ENCODE data around the gene CUX1. TPM values are rescaled to one million over a fixed set of nuclear protein-coding genes. Genes with fewer than 3 reads are reported as not detected.

Gene CUX1
- total RNA-seq, 2 experiments from 2014 or later, result 30.7 to 31.2 TPM

DNA sequence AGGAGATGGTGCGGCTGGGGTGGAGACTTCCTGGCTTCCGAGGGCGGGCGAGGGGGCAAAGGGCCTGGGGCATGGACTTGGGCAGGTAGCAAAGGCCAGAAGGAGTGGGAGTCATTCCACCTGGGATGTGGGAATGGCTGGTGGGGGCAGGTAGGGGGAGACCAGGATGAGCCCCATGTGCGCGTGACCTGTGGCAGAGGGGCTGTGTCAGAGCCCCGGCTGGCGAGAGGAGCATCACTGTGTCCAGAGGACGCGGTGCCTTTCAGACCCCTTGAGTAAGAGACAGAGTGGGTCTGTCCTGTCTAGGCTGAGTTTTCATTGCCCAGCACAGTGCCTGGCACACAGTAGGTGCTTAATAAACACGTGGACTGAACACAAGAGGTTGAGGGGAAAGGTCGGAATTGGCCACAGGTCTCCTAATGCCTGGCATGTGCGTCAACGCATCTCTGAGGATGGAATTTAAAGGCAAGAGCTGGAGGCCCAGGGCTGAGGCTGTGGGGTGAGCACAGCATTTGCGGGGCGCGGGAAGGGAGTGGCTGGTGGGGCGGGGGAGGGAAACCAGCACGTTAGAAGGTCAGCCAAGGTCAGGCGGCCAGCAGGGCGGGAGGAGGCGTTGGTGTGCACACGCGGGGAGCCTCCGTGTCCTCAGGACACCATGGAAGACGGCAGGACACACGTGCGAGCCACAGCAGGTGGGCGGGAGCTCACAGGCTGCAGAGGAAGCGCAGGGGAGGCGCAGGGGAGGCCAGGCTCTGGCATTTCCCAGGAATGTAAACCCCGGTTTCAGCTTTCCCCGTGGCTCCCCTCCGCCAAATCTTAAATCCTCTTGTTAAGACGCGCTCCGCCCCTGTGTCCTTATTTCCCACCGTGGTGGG is 51.8 kb downstream of the CUX1 start:
- CTCF ChIA-PET, result interaction anchor here (0.8 kb wide), 1 partner anchor 126 kb away, joined by 4 read pairs; no protein-coding TSS in a partner anchor
- H3K4me1 Mint-ChIP-seq (ENCODE audit: low read depth), result no peaks in the 10 kb centered on the region
- DNase-seq (no peak), ATAC-seq (no peak)
- no peaks in the 10 kb centered on the region for H3K9me3 Mint-ChIP-seq (ENCODE audit: insufficient read depth)
- POLR2A ChIA-PET, result no interaction called here
- H3K27ac Mint-ChIP-seq, result no peak overlapping the region
- H3K36me3 Mint-ChIP-seq (ENCODE audit: low read depth), result no peaks in the 10 kb centered on the region
- H3K4me3 Mint-ChIP-seq, result no peak overlapping the region
- H3K27me3 Mint-ChIP-seq (ENCODE audit: low read depth), result no peaks in the 10 kb centered on the region

DNA sequence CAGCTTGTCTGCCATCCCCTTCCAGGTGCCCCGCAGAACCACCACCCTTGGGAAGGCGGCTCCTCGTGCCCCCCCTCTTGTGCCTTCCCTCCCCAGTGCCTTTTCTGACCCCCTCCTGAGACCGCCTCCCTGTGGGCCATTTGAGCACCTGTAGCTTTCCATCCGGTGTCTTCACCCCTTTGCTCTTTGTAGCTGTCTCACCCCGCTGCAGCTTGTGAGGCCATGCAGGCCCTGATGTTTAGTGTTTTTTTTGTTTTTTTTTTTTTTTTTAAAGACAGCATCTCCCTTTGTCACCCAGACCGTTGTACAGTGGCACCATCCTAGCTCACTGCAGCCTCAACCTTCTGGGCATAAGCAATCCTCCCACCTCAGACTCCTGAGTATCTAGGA is 52.5 kb downstream of the CUX1 start:
- ATAC-seq, result no peak

DNA sequence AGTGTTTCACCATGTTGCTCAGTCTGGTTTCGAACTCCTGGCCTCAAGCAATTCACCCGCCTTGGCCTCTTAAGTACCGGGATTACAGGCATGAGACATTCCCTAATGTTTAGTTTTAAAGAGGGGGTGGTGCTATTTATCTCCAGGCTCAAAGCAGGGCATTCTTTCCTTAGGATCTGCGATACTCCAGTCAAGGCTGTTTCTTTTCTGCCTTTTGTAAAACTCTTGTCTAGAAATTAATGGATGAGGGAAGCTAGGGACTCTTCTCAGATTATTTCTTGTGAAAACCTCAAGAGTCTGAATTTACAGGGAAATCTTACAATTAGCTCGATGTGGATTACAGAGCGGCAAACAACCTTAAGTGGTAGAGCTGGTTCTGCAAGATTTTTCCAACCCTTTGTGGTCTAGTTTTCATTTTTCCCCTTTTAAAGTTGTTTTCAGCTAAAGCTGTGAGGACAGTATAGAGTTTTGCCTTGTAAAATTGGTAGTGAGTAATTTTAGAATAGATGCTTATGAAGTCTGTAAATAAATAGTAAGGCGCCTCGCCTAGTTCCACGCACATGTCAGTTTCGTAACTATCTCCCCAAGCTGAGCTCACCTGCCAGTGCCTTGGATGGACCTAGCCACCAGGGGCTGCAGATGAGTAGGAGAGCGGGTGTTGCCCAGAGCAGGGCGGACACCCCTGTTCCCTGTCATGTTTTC is 53.1 kb downstream of the CUX1 start:
- CTCF ChIA-PET, result no interaction called here
- Mint-ChIP-seq H3K36me3 (ENCODE audit: low read depth) (no peaks in the 10 kb centered on the region), H3K27ac (no peak overlapping the region), H3K4me1 (ENCODE audit: low read depth) (no peaks in the 10 kb centered on the region), H3K27me3 (ENCODE audit: low read depth) (no peaks in the 10 kb centered on the region), H3K4me3 (no peak overlapping the region), H3K9me3 (ENCODE audit: insufficient read depth) (no peaks in the 10 kb centered on the region)
- POLR2A ChIA-PET, result no interaction called here
- ATAC-seq (no peak), DNase-seq (no peak)

More for the DNA sequence above, 52.5 kb downstream of the CUX1 start:
- CTCF ChIA-PET, result interaction anchor here (0.8 kb wide), 1 partner anchor 127 kb away, joined by 4 read pairs; no protein-coding TSS in a partner anchor
- DNase-seq, result no peak
- Mint-ChIP-seq H3K4me3 (no peak overlapping the region), H3K27ac (no peak overlapping the region), H3K36me3 (ENCODE audit: low read depth) (no peaks in the 10 kb centered on the region), H3K4me1 (ENCODE audit: low read depth) (no peaks in the 10 kb centered on the region), H3K27me3 (ENCODE audit: low read depth) (no peaks in the 10 kb centered on the region), H3K9me3 (ENCODE audit: insufficient read depth) (no peaks in the 10 kb centered on the region)
- POLR2A ChIA-PET, result no interaction called here

DNA sequence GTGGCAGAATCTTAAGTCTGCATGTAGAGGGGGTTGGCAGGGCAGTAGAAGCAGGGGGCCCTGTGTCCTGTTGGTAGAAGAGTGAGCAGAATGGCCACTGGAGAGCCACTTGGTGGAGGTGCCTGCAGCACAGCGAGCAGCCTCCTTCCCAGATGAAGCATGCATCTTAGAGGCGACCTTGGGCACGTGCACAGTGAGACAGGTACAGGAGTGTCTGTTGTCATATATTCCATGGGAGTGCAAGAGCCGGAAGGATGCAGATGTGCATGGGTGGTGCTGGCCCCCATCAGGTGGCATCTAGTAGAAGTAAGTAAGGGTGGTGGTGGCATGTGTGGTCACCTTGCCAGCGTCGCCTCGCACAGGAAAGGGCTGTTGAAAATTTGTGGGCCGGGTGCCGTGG is 53.9 kb downstream of the CUX1 start:
- Mint-ChIP-seq H3K9me3 (ENCODE audit: insufficient read depth) (no peaks in the 10 kb centered on the region), H3K4me1 (ENCODE audit: low read depth) (no peaks in the 10 kb centered on the region), H3K4me3 (no peak overlapping the region), H3K27me3 (ENCODE audit: low read depth) (no peaks in the 10 kb centered on the region), H3K36me3 (ENCODE audit: low read depth) (no peaks in the 10 kb centered on the region), H3K27ac (no peak overlapping the region)
- ATAC-seq (no peak), DNase-seq (no peak)
- ChIA-PET CTCF (no interaction called here), POLR2A (no interaction called here)

DNA sequence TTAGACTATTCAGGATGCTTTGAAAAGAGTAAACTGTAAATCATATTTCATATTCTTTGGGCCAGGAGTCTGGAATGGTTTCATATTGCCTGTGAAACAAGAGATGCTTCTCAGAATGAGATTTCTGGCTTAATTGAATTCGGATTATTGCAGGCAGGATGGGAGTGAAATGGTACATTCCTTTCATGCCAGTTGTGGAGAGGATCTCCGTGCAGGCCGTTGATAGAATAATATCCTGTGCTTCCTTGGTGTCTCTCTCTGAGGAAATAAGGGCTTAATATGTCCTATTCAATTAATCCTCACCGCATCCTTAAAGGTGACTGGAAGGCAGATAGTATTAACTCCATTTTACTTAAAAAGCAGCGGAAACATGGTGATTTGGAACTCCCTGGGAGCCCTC is 56.6 kb downstream of the CUX1 start:
- no peak overlapping the region for H3K4me3 Mint-ChIP-seq
- no peaks in the 10 kb centered on the region for H3K36me3 Mint-ChIP-seq (ENCODE audit: low read depth)
- DNase-seq (no peak), ATAC-seq (no peak)
- H3K27ac Mint-ChIP-seq, result no peak overlapping the region
- no peaks in the 10 kb centered on the region for H3K4me1 Mint-ChIP-seq (ENCODE audit: low read depth)
- POLR2A ChIA-PET, result no interaction called here
- H3K9me3 Mint-ChIP-seq (ENCODE audit: insufficient read depth), result no peaks in the 10 kb centered on the region
- H3K27me3 Mint-ChIP-seq (ENCODE audit: low read depth), result no peaks in the 10 kb centered on the region
- CTCF ChIA-PET, result no interaction called here

DNA sequence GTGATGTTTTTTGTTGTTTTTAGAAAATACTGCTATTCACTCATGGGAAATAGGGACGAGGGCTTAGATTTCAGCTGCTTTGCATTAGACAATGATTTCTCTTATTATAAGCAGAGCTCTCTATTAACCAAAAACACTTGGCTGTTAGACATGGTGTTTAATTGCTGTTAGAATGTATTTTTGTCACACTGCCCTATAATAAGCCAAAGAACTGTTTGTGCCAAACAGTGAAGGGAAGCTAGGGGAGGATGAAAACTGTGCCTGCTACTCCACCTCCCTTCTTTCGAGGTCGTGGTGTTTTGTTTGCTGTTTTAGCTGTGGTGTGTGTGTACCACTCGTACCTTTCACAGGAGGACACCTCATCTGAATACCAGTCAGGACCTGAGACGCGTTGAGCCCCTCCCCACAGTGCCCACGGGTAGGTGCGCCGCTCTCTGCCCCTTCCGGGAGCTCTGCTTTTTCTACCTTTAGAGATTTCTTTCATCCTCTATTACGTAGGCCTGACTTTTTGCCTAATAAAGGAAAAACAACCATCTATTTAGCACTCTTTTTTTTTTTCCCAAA is 57.9 kb downstream of the CUX1 start:
- H3K4me1 Mint-ChIP-seq (ENCODE audit: low read depth), result peaks cover 4% of the 10 kb centered on the region
- H3K9me3 Mint-ChIP-seq (ENCODE audit: insufficient read depth), result no peaks in the 10 kb centered on the region
- ATAC-seq, result no peak
- H3K27me3 Mint-ChIP-seq (ENCODE audit: low read depth), result no peaks in the 10 kb centered on the region
- POLR2A ChIA-PET, result no interaction called here
- CTCF ChIA-PET, result no interaction called here
- no peaks in the 10 kb centered on the region for H3K36me3 Mint-ChIP-seq (ENCODE audit: low read depth)
- no peak for DNase-seq
- no peak overlapping the region for H3K27ac Mint-ChIP-seq
- no peak overlapping the region for H3K4me3 Mint-ChIP-seq

DNA sequence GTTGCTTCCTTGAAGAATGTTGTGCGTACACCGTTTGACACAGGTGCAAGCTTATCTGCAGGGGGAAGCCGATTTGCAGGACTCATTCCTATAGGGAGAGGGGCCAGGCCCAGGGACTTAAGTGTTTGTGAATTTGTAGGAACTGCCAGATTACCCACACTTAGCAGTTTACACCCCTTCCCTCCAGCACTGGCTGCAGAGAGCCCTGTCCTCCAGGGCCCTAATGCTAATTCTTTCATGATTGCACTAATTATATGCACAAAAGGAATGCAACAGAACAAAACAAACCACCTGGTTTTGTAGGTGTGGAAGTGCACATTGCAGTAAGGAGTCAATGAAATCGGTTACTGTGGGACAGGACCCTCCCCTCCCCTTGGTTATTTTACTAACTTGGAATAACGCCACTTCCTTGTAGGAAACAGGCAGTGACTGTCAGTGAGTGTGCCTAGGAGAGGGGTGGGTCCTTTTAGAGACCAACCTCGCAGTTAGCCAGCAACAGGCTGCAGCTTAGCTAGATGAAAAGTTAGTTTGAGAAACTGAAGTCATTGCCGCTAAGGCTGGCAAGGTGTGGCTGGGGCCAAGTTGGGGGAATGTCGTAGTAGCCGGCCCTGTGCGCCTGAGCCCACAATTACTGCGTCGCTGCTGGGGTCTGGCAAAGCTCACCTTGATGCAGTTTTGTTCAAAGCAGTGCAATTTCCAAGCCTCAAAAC is 60.6 kb downstream of the CUX1 start:
- H3K9me3 Mint-ChIP-seq (ENCODE audit: insufficient read depth), result no peaks in the 10 kb centered on the region
- H3K27ac Mint-ChIP-seq, result no peak overlapping the region
- ChIA-PET POLR2A (no interaction called here), CTCF (no interaction called here)
- ATAC-seq (no peak), DNase-seq (no peak)
- H3K4me3 Mint-ChIP-seq, result no peak overlapping the region
- H3K36me3 Mint-ChIP-seq (ENCODE audit: low read depth), result no peaks in the 10 kb centered on the region
- H3K27me3 Mint-ChIP-seq (ENCODE audit: low read depth), result no peaks in the 10 kb centered on the region
- peaks cover 11% of the 10 kb centered on the region for H3K4me1 Mint-ChIP-seq (ENCODE audit: low read depth)

DNA sequence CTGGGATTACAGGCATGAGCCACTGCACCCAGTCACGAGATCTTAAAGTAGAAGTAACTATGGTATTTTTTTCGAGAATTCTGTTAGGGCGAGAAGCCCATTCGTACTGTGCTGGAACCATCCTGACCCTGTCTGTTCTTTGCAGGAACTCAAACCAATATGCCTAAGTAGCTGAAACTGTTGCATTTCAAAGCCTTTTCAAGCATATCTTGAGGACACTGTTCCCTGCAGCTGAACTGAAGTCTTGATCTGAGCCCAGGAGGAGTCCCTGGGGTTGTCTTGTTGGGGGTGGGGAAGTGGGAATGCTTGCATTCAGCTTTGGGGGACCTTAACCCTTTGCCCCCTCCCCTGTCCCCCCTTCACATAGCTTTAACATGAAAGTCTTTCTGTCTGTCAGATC is 61.5 kb downstream of the CUX1 start:
- peaks cover 11% of the 10 kb centered on the region for H3K4me1 Mint-ChIP-seq (ENCODE audit: low read depth)
- ChIA-PET CTCF (interaction anchor here (1.3 kb wide), 1 partner anchor 276 kb away, joined by 3 read pairs; no protein-coding TSS in a partner anchor), POLR2A (no interaction called here)
- no peaks in the 10 kb centered on the region for H3K36me3 Mint-ChIP-seq (ENCODE audit: low read depth)
- DNase-seq (no peak), ATAC-seq (no peak)
- H3K9me3 Mint-ChIP-seq (ENCODE audit: insufficient read depth), result no peaks in the 10 kb centered on the region
- H3K27ac Mint-ChIP-seq, result no peak overlapping the region
- no peak overlapping the region for H3K4me3 Mint-ChIP-seq
- H3K27me3 Mint-ChIP-seq (ENCODE audit: low read depth), result no peaks in the 10 kb centered on the region

DNA sequence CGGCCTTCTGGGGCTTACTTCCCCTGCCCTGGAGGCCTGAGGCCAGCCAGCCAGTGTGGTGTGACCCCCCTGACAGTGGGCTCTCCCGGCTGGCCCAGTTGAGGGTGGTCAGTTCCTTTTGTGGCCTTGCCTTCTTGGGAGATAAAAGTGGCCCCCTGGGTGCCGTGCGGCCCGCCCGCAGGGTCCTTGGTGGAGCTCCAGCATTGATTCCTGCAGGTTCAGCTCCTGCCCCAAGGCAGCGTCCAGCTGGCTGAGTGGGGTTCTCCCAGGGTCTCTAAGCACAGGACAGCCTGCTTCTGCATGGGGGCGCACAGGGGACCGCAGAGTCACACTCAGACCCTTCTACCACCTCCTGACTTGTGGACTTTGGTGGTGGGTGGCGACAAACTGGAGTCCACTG is 62.1 kb downstream of the CUX1 start:
- H3K36me3 Mint-ChIP-seq (ENCODE audit: low read depth), result no peaks in the 10 kb centered on the region
- H3K9me3 Mint-ChIP-seq (ENCODE audit: insufficient read depth), result no peaks in the 10 kb centered on the region
- no peak overlapping the region for H3K27ac Mint-ChIP-seq
- CTCF ChIA-PET, result interaction anchor here (1.3 kb wide), 1 partner anchor 276 kb away, joined by 3 read pairs; no protein-coding TSS in a partner anchor
- no peak for ATAC-seq
- peaks cover 17% of the 10 kb centered on the region for H3K4me1 Mint-ChIP-seq (ENCODE audit: low read depth)
- no peak overlapping the region for H3K4me3 Mint-ChIP-seq
- POLR2A ChIA-PET, result no interaction called here
- DNase-seq, result no peak
- no peaks in the 10 kb centered on the region for H3K27me3 Mint-ChIP-seq (ENCODE audit: low read depth)

DNA sequence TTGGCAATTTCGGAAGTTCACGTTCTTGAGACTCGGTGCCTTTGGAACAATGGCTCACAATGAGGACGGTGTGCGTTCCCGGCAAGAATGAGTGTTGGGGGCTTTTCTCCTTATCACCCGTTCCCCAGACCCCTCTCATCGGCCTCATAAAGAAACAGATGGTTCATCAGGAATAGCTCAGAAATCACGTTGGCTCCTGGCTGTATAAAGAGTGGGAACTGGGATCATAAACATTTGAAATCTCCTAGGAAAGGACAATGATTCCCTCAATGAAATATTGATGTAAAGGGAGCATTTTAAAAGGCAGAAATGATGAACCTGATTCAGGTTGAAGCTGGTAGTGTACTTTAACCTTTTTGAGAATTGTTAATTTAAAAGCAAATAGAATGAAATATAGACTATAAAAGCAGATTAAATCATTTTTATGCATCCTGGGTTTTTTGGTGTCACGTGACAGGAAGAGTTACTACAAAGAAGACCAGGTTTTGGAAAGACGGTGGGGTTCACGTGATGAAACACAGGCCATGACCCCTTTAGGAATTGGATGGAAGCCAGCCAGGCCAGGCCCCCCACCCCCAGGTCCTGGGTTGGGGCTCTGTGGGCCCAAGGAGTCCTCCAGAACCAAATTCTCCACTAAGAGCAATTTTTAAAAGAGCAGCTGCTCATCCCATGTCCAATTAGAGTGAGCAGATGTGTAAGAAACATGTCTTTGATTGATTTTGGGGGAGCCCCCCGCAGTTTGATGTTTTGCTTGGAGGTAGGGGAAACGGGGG is 63.0 kb downstream of the CUX1 start:
- DNase-seq (no peak), ATAC-seq (no peak)
- H3K4me3 Mint-ChIP-seq, result no peak overlapping the region
- no peak overlapping the region for H3K27ac Mint-ChIP-seq
- H3K9me3 Mint-ChIP-seq (ENCODE audit: insufficient read depth), result no peaks in the 10 kb centered on the region
- H3K4me1 Mint-ChIP-seq (ENCODE audit: low read depth), result peaks cover 25% of the 10 kb centered on the region
- no peaks in the 10 kb centered on the region for H3K36me3 Mint-ChIP-seq (ENCODE audit: low read depth)
- ChIA-PET POLR2A (no interaction called here), CTCF (no interaction called here)
- H3K27me3 Mint-ChIP-seq (ENCODE audit: low read depth), result no peaks in the 10 kb centered on the region

DNA sequence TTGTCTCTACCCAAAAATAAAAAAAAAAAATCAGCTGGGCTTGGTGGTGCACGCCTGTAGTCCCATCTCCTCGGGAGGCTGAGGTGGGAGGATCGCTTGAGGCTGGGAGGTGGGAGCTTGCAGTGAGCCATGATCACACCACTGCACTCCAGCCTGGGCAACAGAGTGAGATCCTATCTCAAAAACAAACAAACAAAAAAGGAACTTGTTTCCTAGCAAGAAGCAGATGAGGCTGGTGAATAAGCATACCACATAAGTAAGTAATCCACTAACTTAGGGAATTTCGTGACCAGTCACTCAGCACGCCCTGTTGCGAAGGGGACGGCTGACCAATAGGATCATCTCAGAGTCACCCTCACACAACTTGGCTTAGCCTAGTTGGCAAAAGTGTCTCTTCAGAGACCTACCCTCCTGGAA is 64.6 kb downstream of the CUX1 start:
- Mint-ChIP-seq H3K27me3 (ENCODE audit: low read depth) (no peaks in the 10 kb centered on the region), H3K9me3 (ENCODE audit: insufficient read depth) (no peaks in the 10 kb centered on the region), H3K27ac (no peak overlapping the region), H3K4me1 (ENCODE audit: low read depth) (peaks cover 30% of the 10 kb centered on the region), H3K4me3 (no peak overlapping the region), H3K36me3 (ENCODE audit: low read depth) (no peaks in the 10 kb centered on the region)
- ChIA-PET POLR2A (interaction anchor here (0.8 kb wide), 1 partner anchor 14 kb away, joined by 3 read pairs; no protein-coding TSS in a partner anchor), CTCF (no interaction called here)
- DNase-seq (no peak), ATAC-seq (no peak)

Measured in activated CD8-positive, alpha-beta T cell treated with anti-CD3 and anti-CD28 coated beads, Interleukin-2, amount 10 ng/mL, durations not matched to agents 7 days and 5 days (primary cell).